HepG2 (cell line): ENCODE results near the gene NGLY1.

Source experiments
- CTCF ChIP-seq: sonication (generic); formaldehyde crosslinking; IDR thresholded peaks from 2 replicates; pipeline ENCODE4 v1.5.0; 2020; ENCODE audit warnings: mild to moderate bottlenecking, missing genetic modification reagents, moderate library complexity
- MXD1 ChIP-seq: sonication (generic); formaldehyde crosslinking; IDR thresholded peaks from 2 replicates; pipeline ENCODE4 v1.4.0; 2020; ENCODE audit warnings: mild to moderate bottlenecking, missing genetic modification reagents
- POLR2A ChIP-seq, 2 experiments: IDR thresholded peaks; 2 replicates each; pipeline ENCODE4 v1.6.1; 2011; ENCODE audit warnings: low read depth in 2 of 2, low read length in 2 of 2, mild to moderate bottlenecking in 1 of 2, moderate library complexity in 1 of 2; ENCODE audit not compliant: insufficient read depth in 1 of 2
- PRDM15 ChIP-seq: sonication (generic); formaldehyde crosslinking; IDR thresholded peaks from 2 replicates; pipeline ENCODE4 v1.4.0; 2020; ENCODE audit warnings: missing genetic modification reagents
- RAD21 ChIP-seq: fragments of 450-650 bp; formaldehyde crosslinking; IDR thresholded peaks from 2 replicates; pipeline ENCODE4 v1.5.0; 2020; ENCODE audit warnings: mild to moderate bottlenecking
- YY1 ChIP-seq: IDR thresholded peaks from 2 replicates; pipeline ENCODE4 v1.6.1; 2011; ENCODE audit warnings: low read length, low read depth, moderate library complexity, mild to moderate bottlenecking; ENCODE audit not compliant: insufficient read depth, insufficient replicate concordance
- ZNF224 ChIP-seq: sonication (generic); formaldehyde crosslinking; IDR thresholded peaks from 2 replicates; pipeline ENCODE4 v1.5.0; 2020; ENCODE audit warnings: mild to moderate bottlenecking, missing genetic modification reagents
- ZNF597 ChIP-seq: sonication (generic); formaldehyde crosslinking; IDR thresholded peaks from 2 replicates; pipeline ENCODE4 v1.5.0; 2020; ENCODE audit warnings: missing genetic modification reagents
- ZSCAN30 ChIP-seq: sonication (generic); formaldehyde crosslinking; IDR thresholded peaks from 2 replicates; pipeline ENCODE4 v1.5.0; 2020; ENCODE audit warnings: mild to moderate bottlenecking, missing genetic modification reagents

- TF ChIP-seq MXD1 (CRISPR knock-in tag), result no peak
- TF ChIP-seq ZNF597 (CRISPR knock-in tag), result no peak
- no peak for TF ChIP-seq PRDM15 (CRISPR knock-in tag)
- TF ChIP-seq ZNF224 (CRISPR knock-in tag), result no peak
- TF ChIP-seq ZSCAN30 (CRISPR knock-in tag), result no peak
- TF ChIP-seq POLR2A (IDR thresholded peaks at IDR 0.05; ENCODE audit: insufficient read depth in 1 of 2, low read depth in 2 of 2, low read length in 2 of 2), result no peak
- no peak for TF ChIP-seq RAD21 (CRISPR knock-in tag)
- TF ChIP-seq CTCF (CRISPR knock-in tag), result no peak
- no peak for TF ChIP-seq YY1
Observed at GRCh38 chr3:25689226-25689625, 94.0 kb downstream of the NGLY1 start.
